Pancreas (tissue), 10 donors: ENCODE data around the gene LY6G6C. TPM values are rescaled to one million over a fixed set of nuclear protein-coding genes. Genes with fewer than 3 reads are reported as not detected.
A peak's percentile ranks its signal among the peaks of the same experiment; 100 is the strongest.

ENCODE experiments used
- ATAC-seq, 4 donors: fragments of 200-7000 bp; cut with Tn5 transposase; one replicate each; pipeline versions ENCODE4 v1.8.0 to v1.9.1; 2020; ENCODE audit warnings: mild to moderate bottlenecking in 4 of 4, moderate library complexity in 4 of 4
- DNase-seq, 6 donors: peaks; one replicate each; pipeline ENCODE4 v3.0.0-alpha.2; 2020
- FAIRE-seq: peaks from 2 replicates; lab custom pipeline; 2012; peaks lifted over from hg19 to GRCh38; lab: Jason Lieb, UNC
- H3K27ac ChIP-seq, 4 donors: fragments of 200-600 bp; sonication (generic); 1 replicate in 3 of 4; 2 replicates in 1 of 4; pipeline versions ENCODE4 v1.5.0 to v1.8.0; 2020
- H3K27me3 ChIP-seq, 4 donors: fragments of 200-600 bp; one replicate each; pipeline ENCODE4 v1.8.0; 2021
- H3K36me3 ChIP-seq, 3 donors: fragments of 200-600 bp; sonication (generic) in 1 of 3; one replicate each; pipeline versions ENCODE4 v1.5.0 to v1.8.0; 2020 to 2021
- H3K4me1 ChIP-seq, 3 donors: fragments of 200-600 bp; one replicate each; pipeline ENCODE4 v1.8.0; 2021
- H3K4me3 ChIP-seq, 4 donors: fragments of 200-600 bp; sonication (generic) in 2 of 4; one replicate each; pipeline versions ENCODE4 v1.5.0 to v1.8.0; 2020 to 2021
- H3K9me3 ChIP-seq, 4 donors: fragments of 200-600 bp; one replicate each; pipeline ENCODE4 v1.8.0; 2021
- CTCF ChIP-seq, 4 donors: fragments of 200-600 bp; sonication (generic) in 3 of 4; IDR thresholded peaks; one replicate each; pipeline versions ENCODE4 v1.5.0 to v1.8.0; 2021; ENCODE audit warnings: antibody characterized with exemption in 4 of 4
- WGBS, 2 donors: extraction: QIAGEN DNeasy Blood & Tissue Kit; methylation state at CpG; one replicate each; pipeline ENCODE4 v1.1.7; 2013; 5-methylcytosine and 5-hydroxymethylcytosine counted together
- intact Hi-C, 3 donors: fragments of 100-400 bp; cut with DNase I; formaldehyde crosslinking; loops; one replicate each; pipeline versions ENCODE4 v1.11.1 to v1.14.2; 2022
- polyA plus RNA-seq, 2 donors: library from polyadenylated mRNA; stranded (reverse); fragments of 200-250 nt; gene quantifications; one replicate each; pipeline ENCODE4 v1.2.3, GENCODE V29; 2013
- total RNA-seq, 6 donors: library from RNA; stranded (reverse); fragmentation: NEBNext Ultra II Directional in 4 of 6; extraction: Animal tissue kit (Norgen Biotek cat#: 25700) in 4 of 6; gene quantifications; one replicate each; pipeline versions ENCODE4 v1.2.1 to v1.2.4, GENCODE V29; 2021 to 2023
- donor health status: healthy with polysubstance abuse.
- donor health status: DM: no; HTN: no; CAD: no; lungs with moderate emphysema.
- donor health status: DM: no; HTN: no; CAD: no.
- donor health status: control.
- donor health status: control.
- donor health status: Bipolar disorder and iron deficiency.
- donor health status: DM: yes; HTN: yes; CAD: no.
- donor health status: DM: no; HTN: no; CAD: no.
- donor health status: DM: no; HTN: no; CAD: no.
- donor health status: DM: yes; HTN: yes; CAD: no.

The LY6G6C gene
- total and polyA plus RNA-seq, 8 donors, result not detected

- peaks cover 0 to 21% (median 17%) of the 10 kb centered on the region in 3 donors for H3K36me3 ChIP-seq
- DNase-seq (no peak), ATAC-seq (no peak), FAIRE-seq (no peak)
- H3K27me3 ChIP-seq, result no peaks in the 10 kb centered on the region
- no peak overlapping the region for H3K4me3 ChIP-seq
- H3K27ac ChIP-seq, result no peak overlapping the region
- WGBS, 2 donors, result 60 to 66% methylated on average over 3 of the region's 3 CpGs
- intact Hi-C loops, result no loop called here
- H3K4me1 ChIP-seq, result peaks cover 4 to 9% (median 5%) of the 10 kb centered on the region in 3 donors
- no peak for TF ChIP-seq CTCF (IDR thresholded peaks at IDR 0.05)
- no peaks in the 10 kb centered on the region for H3K9me3 ChIP-seq
Measured at GRCh38 chr6:31732029-31732428, 10.5 kb upstream of the LY6G6C start.

GRCh38 chr6:31730631-31731086 lies 9.1 kb upstream of the LY6G6C start:
- TF ChIP-seq CTCF (IDR thresholded peaks at IDR 0.05), result no peak
- Histone ChIP-seq H3K9me3 (no peaks in the 10 kb centered on the region), H3K4me1 (peaks cover 0 to 4% (median 0%) of the 10 kb centered on the region in 3 donors), H3K27me3 (no peaks in the 10 kb centered on the region), H3K4me3 (peak overlapping the region in 1 of 4 donors; percentile 66), H3K27ac (peak overlapping the region in 2 of 4 donors; percentile 84 to 89), H3K36me3 (peaks cover 0 to 21% (median 17%) of the 10 kb centered on the region in 3 donors)
- intact Hi-C loops, result no loop called here
- WGBS, 2 donors, result 88 to 89% methylated on average over 11 of the region's 11 CpGs
- FAIRE-seq (no peak), DNase-seq (no peak), ATAC-seq (no peak)

GRCh38 chr6:31729979-31730630 lies 8.6 kb upstream of the LY6G6C start:
- Histone ChIP-seq H3K4me3 (peak overlapping the region; percentile 25 to 66 (median 54)), H3K36me3 (peaks cover 0 to 21% (median 17%) of the 10 kb centered on the region in 3 donors), H3K9me3 (no peaks in the 10 kb centered on the region), H3K27me3 (no peaks in the 10 kb centered on the region), H3K4me1 (peaks cover 0 to 4% (median 0%) of the 10 kb centered on the region in 3 donors), H3K27ac (peak overlapping the region; percentile 70 to 89 (median 79))
- 15% methylated on average over 45 to 46 of the region's 46 CpGs for WGBS, 2 donors
- intact Hi-C loops, result no loop called here
- ATAC-seq, result peak; percentile 59 to 78 (median 75)
- TF ChIP-seq CTCF (IDR thresholded peaks at IDR 0.05), result no peak
- DNase-seq, result peak; percentile 56 to 86 (median 77)
- FAIRE-seq, result no peak

- Histone ChIP-seq H3K9me3 (no peaks in the 10 kb centered on the region), H3K36me3 (peaks cover 0 to 21% (median 17%) of the 10 kb centered on the region in 3 donors), H3K27me3 (no peaks in the 10 kb centered on the region), H3K4me1 (peaks cover 0 to 4% (median 0%) of the 10 kb centered on the region in 3 donors), H3K27ac (peak overlapping the region; percentile 70 to 89 (median 79)), H3K4me3 (peak overlapping the region; percentile 25 to 66 (median 54))
- peak in 2 of 4 donors; percentile 27 to 37 for TF ChIP-seq CTCF (IDR thresholded peaks at IDR 0.05)
- DNase-seq, result peak; percentile 77 to 91 (median 86)
- no peak for FAIRE-seq
- intact Hi-C loops, result no loop called here
- ATAC-seq, result peak; percentile 76 to 89 (median 86)
- WGBS, 2 donors, result 0 to 1% methylated on average over 27 to 29 of the region's 29 CpGs
Measured at GRCh38 chr6:31729515-31729978, 8.0 kb upstream of the LY6G6C start.
